GM13977 (cell line): ENCODE results near the gene HMHB1.

Experiments
- DNase-seq: peaks from one replicate; pipeline ENCODE4 v3.0.0; 2012; ENCODE audit warnings: low spot score
- CTCF ChIP-seq: IDR thresholded peaks from 2 replicates; pipeline ENCODE4 v1.5.1; 2012; ENCODE audit warnings: mild to moderate bottlenecking, control low read depth; ENCODE audit not compliant: insufficient read depth; ENCODE audit errors: extremely low read depth, missing control alignments
- in situ Hi-C: fragments of 300-500 bp; cut with MboI; formaldehyde crosslinking; loops from one replicate; pipeline ENCODE4 v1.12.0; 2022; ENCODE audit warnings: low sequenced_read_pairs, low pct_unique_long_range_greater_than_20kb, mixed read lengths, inconsistent platforms; ENCODE audit not compliant: unreplicated experiment

The HMHB1 gene

GRCh38 chr5:143850050-143850683 lies 38.2 kb downstream of the HMHB1 start:
- in situ Hi-C loops: no loop called here
- no peak for DNase-seq
- no peak for TF ChIP-seq CTCF

- TF ChIP-seq CTCF: no peak
- DNase-seq: no peak
- in situ Hi-C loops: no loop called here
Measured at GRCh38 chr5:143851383-143851782, 39.4 kb downstream of the HMHB1 start.

- no peak for TF ChIP-seq CTCF
- in situ Hi-C loops: no loop called here
- DNase-seq: no peak
Measured at GRCh38 chr5:143860211-143860610, 48.2 kb downstream of the HMHB1 start.

GRCh38 chr5:143862271-143862670 lies 50.3 kb downstream of the HMHB1 start:
- no peak for DNase-seq
- TF ChIP-seq CTCF: no peak
- in situ Hi-C loops: no loop called here

- TF ChIP-seq CTCF: no peak
- DNase-seq: no peak
- in situ Hi-C loops: no loop called here
Measured at GRCh38 chr5:143865426-143866025, 53.6 kb downstream of the HMHB1 start.
